AG10803 (cell line): ENCODE results near the gene CHST3.
"Not testable (repeated sequence)": the region's sequence is repeated elsewhere in the genome, so short reads cannot be mapped to it uniquely, and the experiment has no call there.

Experiments used
- DNase-seq: peaks from one replicate; pipeline ENCODE4 v3.0.0; 2010; ENCODE audit warnings: low read depth
- H3K4me3 ChIP-seq: 2 replicates; pipeline ENCODE4 v1.5.1; 2011; ENCODE audit warnings: mild to moderate bottlenecking, low read length, control low read depth
- TF ChIP-seq, protein P1 (sequence below): conservative IDR thresholded peaks from 2 replicates; pipeline ENCODE4 v1.5.1; 2011; ENCODE audit warnings: mild to moderate bottlenecking, low read length, control low read depth, inconsistent platforms

The CHST3 gene

GRCh38 chr10:71981015-71981875 is 17.1 kb downstream of the CHST3 start:
- peak; percentile 56 for DNase-seq
- no peak overlapping the region; the same call in 1 of the 2 replicates for H3K4me3 ChIP-seq
- TF ChIP-seq, protein P1, sequence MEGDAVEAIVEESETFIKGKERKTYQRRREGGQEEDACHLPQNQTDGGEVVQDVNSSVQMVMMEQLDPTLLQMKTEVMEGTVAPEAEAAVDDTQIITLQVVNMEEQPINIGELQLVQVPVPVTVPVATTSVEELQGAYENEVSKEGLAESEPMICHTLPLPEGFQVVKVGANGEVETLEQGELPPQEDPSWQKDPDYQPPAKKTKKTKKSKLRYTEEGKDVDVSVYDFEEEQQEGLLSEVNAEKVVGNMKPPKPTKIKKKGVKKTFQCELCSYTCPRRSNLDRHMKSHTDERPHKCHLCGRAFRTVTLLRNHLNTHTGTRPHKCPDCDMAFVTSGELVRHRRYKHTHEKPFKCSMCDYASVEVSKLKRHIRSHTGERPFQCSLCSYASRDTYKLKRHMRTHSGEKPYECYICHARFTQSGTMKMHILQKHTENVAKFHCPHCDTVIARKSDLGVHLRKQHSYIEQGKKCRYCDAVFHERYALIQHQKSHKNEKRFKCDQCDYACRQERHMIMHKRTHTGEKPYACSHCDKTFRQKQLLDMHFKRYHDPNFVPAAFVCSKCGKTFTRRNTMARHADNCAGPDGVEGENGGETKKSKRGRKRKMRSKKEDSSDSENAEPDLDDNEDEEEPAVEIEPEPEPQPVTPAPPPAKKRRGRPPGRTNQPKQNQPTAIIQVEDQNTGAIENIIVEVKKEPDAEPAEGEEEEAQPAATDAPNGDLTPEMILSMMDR, result no peak

DNA sequence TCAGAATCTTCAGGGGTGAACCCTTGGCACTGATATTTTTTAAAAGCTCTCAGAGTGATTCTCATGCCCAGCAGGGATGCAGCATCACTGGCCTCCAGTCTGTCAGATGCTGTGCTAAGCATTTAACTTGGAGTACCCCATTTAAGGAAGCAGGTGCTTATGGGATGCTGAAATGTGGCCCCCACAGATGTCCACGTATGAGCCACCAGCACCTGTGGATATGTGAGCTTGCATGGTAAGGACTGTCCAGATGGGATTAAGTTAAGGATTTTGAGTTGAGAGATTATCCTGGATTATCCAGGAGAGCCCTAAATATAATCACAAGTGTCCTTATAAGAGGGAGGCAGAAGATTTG is 17.7 kb downstream of the CHST3 start:
- TF ChIP-seq, protein P1, result no peak
- no peak overlapping the region for H3K4me3 ChIP-seq

DNA sequence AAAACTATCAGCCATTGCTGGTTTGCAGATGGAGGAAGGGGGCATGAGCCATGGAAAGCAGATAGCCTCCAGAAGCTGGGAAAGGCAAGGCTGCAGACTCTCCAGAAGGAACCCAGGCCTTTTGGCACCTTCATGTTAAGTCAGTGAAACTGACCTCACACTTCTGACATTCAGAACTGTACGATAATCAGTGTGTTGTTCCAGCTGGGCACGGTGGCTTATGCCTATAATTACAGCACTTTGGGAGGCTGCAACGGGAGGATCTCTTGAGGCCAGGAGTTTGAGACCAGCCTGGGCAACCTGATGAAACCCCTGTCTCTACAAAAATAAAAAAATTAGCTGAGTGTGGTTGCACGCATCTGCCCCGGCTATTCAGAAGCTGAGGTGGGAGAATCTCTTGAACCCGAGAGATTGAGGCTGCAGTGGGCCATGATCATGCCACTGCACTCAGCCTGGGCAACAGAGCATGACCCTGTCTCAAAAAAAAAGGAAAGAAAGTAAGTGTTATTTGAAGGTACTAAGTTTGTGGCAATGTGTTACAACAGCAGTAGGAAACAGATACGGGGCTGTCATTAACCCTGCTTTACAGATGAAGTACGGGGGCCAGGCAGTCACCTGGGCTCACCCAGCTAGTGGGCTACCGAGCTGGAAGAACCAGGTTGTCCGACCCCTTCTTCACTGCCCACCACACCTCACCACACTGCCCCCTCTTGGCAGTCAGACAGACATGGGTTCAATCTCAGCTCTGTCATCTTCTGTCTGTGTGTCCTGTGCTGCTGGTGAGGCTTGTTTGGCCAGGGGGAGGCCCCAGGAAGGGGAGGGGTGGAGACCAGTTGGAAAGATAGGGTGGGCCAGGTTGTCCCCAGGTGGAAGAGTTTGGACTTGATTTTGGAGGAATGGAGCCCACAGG is 18.3 kb downstream of the CHST3 start:
- no peak overlapping the region for H3K4me3 ChIP-seq
- DNase-seq, result no peak
- TF ChIP-seq, protein P1, result no peak

More for the DNA sequence above, 17.7 kb downstream of the CHST3 start:
- no peak for DNase-seq

DNA sequence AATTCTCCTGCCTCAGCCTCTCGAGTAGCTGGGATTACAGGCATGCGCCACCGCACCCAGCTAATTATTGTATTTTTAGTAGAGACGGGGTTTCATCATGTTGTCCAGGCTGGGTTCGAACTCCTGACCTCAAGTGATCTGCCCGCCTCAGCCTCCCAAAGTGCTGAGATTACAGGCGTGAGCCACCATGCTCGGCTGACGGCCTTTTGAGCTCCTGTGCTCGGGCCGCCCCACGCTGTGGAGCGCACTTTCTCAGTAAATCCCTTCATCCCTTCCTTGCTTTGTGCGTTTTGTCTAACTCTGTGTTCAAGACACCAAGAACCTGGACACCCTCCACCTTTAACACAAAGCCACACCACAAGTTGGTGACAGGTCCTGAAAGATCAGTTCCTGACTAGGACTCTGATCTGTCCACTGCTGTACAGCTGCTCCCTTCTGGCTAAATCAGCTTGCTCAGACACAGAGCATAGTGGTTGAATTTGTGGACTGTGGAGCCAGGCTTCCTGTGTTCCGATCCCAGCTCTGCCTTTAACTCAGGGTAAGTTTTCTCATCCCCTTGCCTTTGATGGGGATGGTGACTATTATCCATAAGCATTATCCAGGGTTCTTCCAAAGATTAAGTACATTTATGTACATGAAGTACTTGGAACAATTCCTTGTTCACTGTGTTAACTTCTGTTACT is 20.1 kb downstream of the CHST3 start:
- TF ChIP-seq, protein P1, result no peak
- H3K4me3 ChIP-seq, result no peak overlapping the region
- no peak for DNase-seq

DNA sequence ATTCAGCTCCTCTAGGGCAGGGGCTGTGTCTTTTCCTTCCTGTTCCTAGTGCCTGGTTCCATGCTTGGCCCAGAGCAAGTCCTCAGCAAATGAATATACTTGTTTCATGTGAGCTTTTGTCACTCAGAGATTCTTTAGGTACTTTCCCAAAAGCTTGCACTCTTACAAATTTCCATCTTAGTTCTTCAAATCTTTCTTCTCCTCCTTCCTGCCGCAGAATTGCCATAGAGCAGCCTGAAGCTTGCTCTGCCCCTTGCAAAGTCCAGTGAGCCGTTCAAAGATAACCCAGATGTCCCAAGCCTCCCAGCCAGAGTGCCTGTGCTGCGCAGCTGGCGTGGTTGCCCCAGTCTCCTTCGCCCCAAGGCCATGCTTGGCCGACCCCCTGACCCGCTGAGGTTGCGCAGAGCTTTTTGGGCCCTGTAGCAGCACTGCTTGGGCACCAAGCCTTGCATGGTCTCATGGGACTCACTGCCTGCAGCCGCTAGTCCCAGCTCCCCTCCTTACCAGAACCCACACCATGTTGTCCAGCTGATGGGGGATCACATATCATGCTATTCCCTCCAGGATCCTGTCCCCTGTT is 20.7 kb downstream of the CHST3 start:
- DNase-seq, result no peak
- TF ChIP-seq, protein P1, result no peak
- H3K4me3 ChIP-seq, result no peak overlapping the region

DNA sequence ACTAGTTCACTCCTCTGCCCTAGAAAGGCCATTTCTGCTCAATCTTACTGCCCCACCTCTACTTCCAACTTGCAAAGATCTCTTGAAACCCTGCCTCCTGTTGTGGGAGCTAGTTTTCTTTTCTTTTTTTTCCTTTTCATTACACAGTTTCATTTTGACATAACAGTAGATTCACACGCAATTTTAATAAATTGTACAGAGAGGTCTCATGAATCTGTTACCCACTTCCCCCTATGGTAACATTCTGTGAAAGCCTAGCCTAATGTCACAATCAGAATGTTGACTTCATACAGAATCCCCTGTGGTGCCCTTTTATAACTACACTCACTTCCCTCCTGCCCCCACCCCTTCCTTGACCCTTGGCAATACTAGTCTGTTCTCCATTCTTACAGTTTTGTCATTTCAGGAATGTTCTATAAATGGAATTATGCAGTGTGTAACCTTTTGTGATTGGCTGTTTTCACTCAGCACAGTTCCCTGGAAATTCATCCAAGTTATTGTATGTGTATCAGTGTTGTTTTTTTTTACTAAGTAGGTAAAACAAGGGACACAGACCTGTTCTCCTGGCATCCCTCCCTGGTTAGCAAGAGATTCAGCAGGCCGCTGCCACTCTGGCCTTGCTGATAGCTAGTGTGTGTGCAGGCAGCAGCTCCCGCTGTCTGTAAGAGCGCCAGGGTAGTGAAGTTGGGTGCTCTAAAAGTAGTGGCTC is 21.5 kb downstream of the CHST3 start:
- peak; percentile 85 for DNase-seq
- TF ChIP-seq, protein P1, result peak; percentile 30
- H3K4me3 ChIP-seq, result no peak overlapping the region

DNA sequence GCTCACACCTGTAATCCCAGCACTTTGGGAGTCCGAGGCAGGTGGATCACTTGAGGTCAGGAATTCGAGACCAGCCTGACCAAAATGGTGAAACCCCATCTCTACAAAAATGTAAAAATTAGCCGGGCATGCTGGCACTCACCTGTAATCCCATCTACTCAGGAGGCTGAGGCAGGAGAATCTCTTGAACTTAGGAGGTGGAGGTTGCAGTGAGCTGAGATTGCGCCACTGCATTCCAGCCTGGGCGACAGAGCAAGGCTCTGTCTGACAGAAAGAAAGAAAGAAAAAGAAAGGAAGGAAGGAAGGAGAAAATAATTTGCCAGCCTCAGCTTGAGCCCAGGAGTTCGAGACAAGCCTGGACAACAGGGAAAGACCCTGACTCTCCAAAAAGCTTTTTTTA is 24.7 kb downstream of the CHST3 start:
- H3K4me3 ChIP-seq, DNase-seq: not testable (repeated sequence)
